SK-N-SH (cell line): ENCODE measurements around the gene ABCC3. TPM values are rescaled to one million over a fixed set of nuclear protein-coding genes. Genes with fewer than 3 reads are reported as not detected.

Experiments
- CTCF ChIA-PET: fragments of 300-600, 350-600 bp; formaldehyde crosslinking; extraction: SDS; loops from one replicate; lab custom pipeline; 2021; lab: Yijun Ruan, JAX
- POLR2A ChIA-PET: fragments of 350-600 bp; sonication (Branson Sonifier 250); formaldehyde crosslinking; extraction: SDS; loops from one replicate; lab custom pipeline; 2020; ENCODE audit warnings: antibody characterized with exemption, inconsistent platforms; lab: Yijun Ruan, JAX
- DNase-seq: peaks from one replicate; pipeline ENCODE4 v3.0.0; 2012
- H2AFZ ChIP-seq: fragments of 200-600 bp; sonication (generic); 2 replicates; pipeline ENCODE4 v1.8.1; 2016; ENCODE audit warnings: antibody characterized with exemption, mild to moderate bottlenecking, low read depth
- H3F3A ChIP-seq: fragments of 200-600 bp; sonication (generic); replicated peaks from 2 replicates; pipeline ENCODE3; 2016; ENCODE audit warnings: antibody characterized with exemption, mild to moderate bottlenecking; ENCODE audit not compliant: insufficient read depth
- H3K27ac ChIP-seq, 2 experiments: fragments of 200-500 bp in 1 of 2; fragments of 200-600 bp in 1 of 2; sonication (Bioruptor generic) in 1 of 2; sonication (generic), shearing (Covaris generic) in 1 of 2; 2 replicates each; pipeline versions ENCODE4 v1.5.1 to v1.6.1; 2014 to 2016; ENCODE audit warnings: low read depth in 2 of 2, inconsistent platforms in 1 of 2, low read length in 1 of 2, mild to moderate bottlenecking in 1 of 2, mixed read lengths in 1 of 2
- H3K27me3 ChIP-seq: fragments of 200-600 bp; sonication (generic), shearing (Covaris generic); 2 replicates; pipeline ENCODE4 v1.6.1; 2016; ENCODE audit warnings: mixed run types; ENCODE audit not compliant: insufficient read depth
- H3K36me3 ChIP-seq, 2 experiments: fragments of 200-500 bp in 1 of 2; fragments of 200-600 bp in 1 of 2; sonication (Bioruptor generic) in 1 of 2; sonication (generic) in 1 of 2; replicated peaks in 1 of 2; 2 replicates each; pipeline versions ENCODE3 to v1.5.1; 2014 to 2016; ENCODE audit warnings: low read length in 1 of 2, mild to moderate bottlenecking in 1 of 2; ENCODE audit not compliant: insufficient read depth in 2 of 2, control insufficient read depth in 1 of 2
- H3K4me1 ChIP-seq, 2 experiments: fragments of 200-500 bp in 1 of 2; fragments of 200-600 bp in 1 of 2; sonication (Bioruptor generic) in 1 of 2; sonication (generic), shearing (Covaris generic) in 1 of 2; 2 replicates each; pipeline versions ENCODE4 v1.5.1 to v1.6.1; 2014 to 2016; ENCODE audit warnings: low read depth in 1 of 2, low read length in 1 of 2, mixed run types in 1 of 2; ENCODE audit not compliant: insufficient read depth in 2 of 2, control insufficient read depth in 1 of 2
- H3K4me2 ChIP-seq: fragments of 200-600 bp; sonication (generic), shearing (Covaris generic); 2 replicates; pipeline ENCODE4 v1.6.1; 2017; ENCODE audit warnings: mixed run types
- H3K4me3 ChIP-seq, 2 experiments: fragments of 200-500 bp in 1 of 2; fragments of 200-600 bp in 1 of 2; sonication (Bioruptor generic) in 1 of 2; sonication (generic), shearing (Covaris generic) in 1 of 2; 2 replicates each; pipeline versions ENCODE4 v1.5.1 to v1.8.1; 2014 to 2016; ENCODE audit warnings: low read depth in 2 of 2, inconsistent platforms in 1 of 2, low read length in 1 of 2, mild to moderate bottlenecking in 1 of 2, mixed read lengths in 1 of 2, moderate library complexity in 1 of 2
- H3K79me2 ChIP-seq: fragments of 200-600 bp; sonication (generic); 2 replicates; pipeline ENCODE4 v1.8.1; 2017; ENCODE audit warnings: mild to moderate bottlenecking; ENCODE audit not compliant: insufficient read depth
- H3K9ac ChIP-seq: fragments of 200-600 bp; sonication (generic); 2 replicates; pipeline ENCODE4 v1.6.1; 2017; ENCODE audit warnings: mixed run types
- H3K9me2 ChIP-seq: fragments of 200-600 bp; sonication (generic); 2 replicates; pipeline ENCODE4 v1.6.1; 2017; ENCODE audit warnings: mixed run types
- H3K9me3 ChIP-seq: fragments of 200-600 bp; sonication (generic); 2 replicates; pipeline ENCODE4 v1.6.1; 2017; ENCODE audit warnings: mixed run types, mild to moderate bottlenecking, moderate library complexity
- H4K20me1 ChIP-seq: fragments of 200-600 bp; sonication (generic); 2 replicates; pipeline ENCODE4 v1.6.1; 2017; ENCODE audit warnings: mild to moderate bottlenecking, mixed run types; ENCODE audit not compliant: insufficient read depth
- ELF1 ChIP-seq: IDR thresholded peaks from 2 replicates; pipeline ENCODE4 v1.4.0; 2012
- EP300 ChIP-seq, 2 experiments: IDR thresholded peaks; 2 replicates each; pipeline versions ENCODE4 v1.4.0 to v1.6.1; 2012; ENCODE audit warnings: borderline replicate concordance in 1 of 2, low read depth in 1 of 2, low read length in 1 of 2
- EZH2phosphoT487 ChIP-seq: fragments of 200-600 bp; sonication (generic); IDR thresholded peaks from 2 replicates; pipeline ENCODE4 v1.6.1; 2017; ENCODE audit warnings: low read depth, mixed run types, mild to moderate bottlenecking, antibody characterized with exemption, moderate library complexity, borderline replicate concordance
- FOSL2 ChIP-seq: IDR thresholded peaks from 2 replicates; pipeline ENCODE4 v1.4.0; 2012; ENCODE audit warnings: low read depth, mild to moderate bottlenecking, moderate library complexity, borderline replicate concordance
- GABPA ChIP-seq: IDR thresholded peaks from 2 replicates; pipeline ENCODE4 v1.4.0; 2012; ENCODE audit warnings: low read depth, mild to moderate bottlenecking
- GATA2 ChIP-seq: sonication (generic); formaldehyde crosslinking; IDR thresholded peaks from 2 replicates; pipeline ENCODE4 v1.5.0; 2020; ENCODE audit warnings: mild to moderate bottlenecking, missing genetic modification reagents
- JUND ChIP-seq: IDR thresholded peaks from 2 replicates; pipeline ENCODE4 v1.4.0; 2012
- MEF2A ChIP-seq: IDR thresholded peaks from 2 replicates; pipeline ENCODE4 v1.4.0; 2012; ENCODE audit warnings: low read depth, borderline replicate concordance
- RXRA ChIP-seq: IDR thresholded peaks from 2 replicates; pipeline ENCODE4 v1.4.0; 2012; ENCODE audit warnings: low read depth, mild to moderate bottlenecking, borderline replicate concordance
- SIN3A ChIP-seq: IDR thresholded peaks from 2 replicates; pipeline ENCODE4 v1.6.1; 2012; ENCODE audit warnings: low read depth, mild to moderate bottlenecking, low read length, moderate library complexity, borderline replicate concordance
- SMC3 ChIP-seq: IDR thresholded peaks from 2 replicates; pipeline ENCODE4 v1.6.1; 2012; ENCODE audit warnings: low read depth, low read length, improper control_type of control experiment
- TEAD4 ChIP-seq: IDR thresholded peaks from 2 replicates; pipeline ENCODE4 v1.4.0; 2012; ENCODE audit warnings: mild to moderate bottlenecking, borderline replicate concordance; ENCODE audit not compliant: insufficient read depth
- YY1 ChIP-seq: IDR thresholded peaks from 2 replicates; pipeline ENCODE4 v1.4.0; 2012; ENCODE audit warnings: low read depth, mild to moderate bottlenecking
- WGBS: methylation state at CpG from one replicate; pipeline ENCODE4 v1.1.6; 2017; ENCODE audit warnings: low lambda C conversion rate; 5-methylcytosine and 5-hydroxymethylcytosine counted together
- polyA plus RNA-seq, 3 experiments: library from polyadenylated mRNA; depleted of rRNA; stranded (reverse); fragments of >200 nt; gene quantifications; 2 replicates each; pipeline ENCODE4 v1.2.3, GENCODE V29; 2012
- TF ChIP-seq, protein P1 (sequence below): IDR thresholded peaks from 2 replicates; pipeline ENCODE4 v1.4.0; 2012; ENCODE audit warnings: low read depth
- TF ChIP-seq, protein P2 (sequence below): IDR thresholded peaks from 2 replicates; pipeline ENCODE4 v1.4.0; 2012; ENCODE audit warnings: low read depth, borderline replicate concordance

Gene ABCC3
- polyA plus RNA-seq, 1 of the 3 experiments (the other 2 are of a cell fraction) = 185 TPM

DNA sequence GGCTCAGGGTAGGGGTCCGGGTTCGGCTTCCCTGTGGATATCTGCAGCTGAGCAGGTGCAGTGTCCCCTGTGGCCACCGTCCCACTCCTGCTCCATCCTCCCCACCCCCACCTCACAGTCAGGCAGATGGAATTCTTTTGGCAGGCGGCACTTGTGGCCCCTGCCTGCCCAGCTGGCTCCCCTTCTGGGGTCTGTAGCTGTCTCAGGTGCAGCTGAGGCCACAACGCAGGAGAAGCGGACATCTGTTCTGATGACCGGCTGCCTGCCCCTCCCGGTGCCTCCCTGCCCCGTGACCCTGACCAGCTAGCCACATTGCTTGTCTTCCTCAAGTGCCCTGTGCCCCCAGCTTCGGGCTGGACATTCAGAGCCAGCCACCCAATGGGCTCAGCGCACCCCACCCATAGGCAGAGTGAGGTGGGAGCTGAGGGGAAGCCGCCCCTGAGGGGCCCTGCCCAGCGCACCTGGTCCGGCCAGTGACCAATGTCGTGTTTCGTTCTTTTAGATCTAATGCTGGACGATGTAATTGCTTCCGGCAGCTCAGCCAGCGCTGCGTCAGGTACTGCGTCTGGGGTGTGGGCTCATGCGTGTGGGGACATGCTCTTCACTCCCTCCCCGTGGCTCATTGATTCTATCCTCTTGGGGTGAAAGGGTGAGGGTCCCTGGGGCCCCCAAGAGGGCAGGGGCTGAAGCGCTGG lies 25.2 kb upstream of the ABCC3 start:
- Histone ChIP-seq H3K4me1 (peaks cover 7 to 50% of the 10 kb centered on the region in 2 experiments), H2AFZ (no peak overlapping the region), H3K9ac (no peak overlapping the region), H3K79me2 (no peaks in the 10 kb centered on the region), H3K36me3 (no peaks in the 10 kb centered on the region), H4K20me1 (no peaks in the 10 kb centered on the region), H3K27ac (no peak overlapping the region), H3K4me3 (no peak overlapping the region), H3K4me2 (no peak overlapping the region), H3F3A (no peaks in the 10 kb centered on the region), H3K27me3 (no peaks in the 10 kb centered on the region), H3K9me3 (no peaks in the 10 kb centered on the region), H3K9me2 (no peaks in the 10 kb centered on the region)
- 86% methylated on average over 15 of the region's 24 CpGs for WGBS
- DNase-seq = no peak
- CTCF ChIA-PET = interaction anchor here (1.0 to 22.2 kb wide), 9 partner anchors 10 to 86 kb away, joined by 3 to 402 read pairs (median 5); partner anchors contain the start of genes ABCC3 and CACNA1G
- POLR2A ChIA-PET = no interaction called here
- TF ChIP-seq, protein P1, sequence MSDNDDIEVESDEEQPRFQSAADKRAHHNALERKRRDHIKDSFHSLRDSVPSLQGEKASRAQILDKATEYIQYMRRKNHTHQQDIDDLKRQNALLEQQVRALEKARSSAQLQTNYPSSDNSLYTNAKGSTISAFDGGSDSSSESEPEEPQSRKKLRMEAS = no peak
- no peak for TF ChIP-seq TEAD4
- TF ChIP-seq GABPA = no peak
- TF ChIP-seq YY1 = no peak
- no peak for TF ChIP-seq EP300 (IDR thresholded peaks at IDR 0.05; ENCODE audit: borderline replicate concordance in 1 of 2, low read depth in 1 of 2, low read length in 1 of 2)
- TF ChIP-seq SMC3 = no peak

DNA sequence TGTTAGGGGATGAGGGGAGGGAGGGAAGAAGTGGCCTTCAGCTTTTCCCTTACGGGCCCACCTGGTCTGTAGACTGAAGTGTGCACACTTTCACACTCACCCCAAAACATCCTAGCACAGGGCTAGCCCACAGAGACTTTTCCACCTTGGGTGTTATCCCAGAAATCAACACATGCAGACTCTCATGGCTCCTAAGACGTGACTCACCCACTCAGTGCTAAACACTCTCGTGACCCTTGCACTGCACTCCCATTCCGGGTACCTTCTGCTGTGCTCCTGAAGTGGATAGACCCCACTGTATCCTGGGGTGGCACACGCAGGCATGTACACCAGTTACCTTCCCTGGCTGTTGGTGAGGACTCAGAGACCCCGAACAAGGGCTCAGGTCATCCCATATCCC lies 23.0 kb upstream of the ABCC3 start:
- POLR2A ChIA-PET = no interaction called here
- no peak overlapping the region for H3K9ac ChIP-seq
- no peak overlapping the region for H2AFZ ChIP-seq
- H4K20me1 ChIP-seq = no peaks in the 10 kb centered on the region
- H3K4me2 ChIP-seq = no peak overlapping the region
- no peaks in the 10 kb centered on the region for H3K27me3 ChIP-seq
- no peaks in the 10 kb centered on the region for H3K79me2 ChIP-seq
- H3K9me3 ChIP-seq = no peaks in the 10 kb centered on the region
- DNase-seq = no peak
- H3F3A ChIP-seq = no peaks in the 10 kb centered on the region
- H3K4me1 ChIP-seq = peaks cover 0 to 40% of the 10 kb centered on the region in 2 experiments; a peak in 1 of 4 replicates
- TF ChIP-seq EP300 (IDR thresholded peaks at IDR 0.05; ENCODE audit: borderline replicate concordance in 1 of 2, low read depth in 1 of 2, low read length in 1 of 2) = no peak
- TF ChIP-seq, all 33 proteins: peak for 0
- H3K36me3 ChIP-seq = no peaks in the 10 kb centered on the region
- CTCF ChIA-PET = interaction anchor here (0.9 to 22.2 kb wide), 4 partner anchors 14 to 84 kb away, joined by 3 to 402 read pairs (median 16); partner anchors contain the start of gene ABCC3
- H3K9me2 ChIP-seq = no peaks in the 10 kb centered on the region
- WGBS = 83% methylated on average over 6 of the region's 6 CpGs
- H3K4me3 ChIP-seq = no peak overlapping the region
- no peak overlapping the region for H3K27ac ChIP-seq

DNA sequence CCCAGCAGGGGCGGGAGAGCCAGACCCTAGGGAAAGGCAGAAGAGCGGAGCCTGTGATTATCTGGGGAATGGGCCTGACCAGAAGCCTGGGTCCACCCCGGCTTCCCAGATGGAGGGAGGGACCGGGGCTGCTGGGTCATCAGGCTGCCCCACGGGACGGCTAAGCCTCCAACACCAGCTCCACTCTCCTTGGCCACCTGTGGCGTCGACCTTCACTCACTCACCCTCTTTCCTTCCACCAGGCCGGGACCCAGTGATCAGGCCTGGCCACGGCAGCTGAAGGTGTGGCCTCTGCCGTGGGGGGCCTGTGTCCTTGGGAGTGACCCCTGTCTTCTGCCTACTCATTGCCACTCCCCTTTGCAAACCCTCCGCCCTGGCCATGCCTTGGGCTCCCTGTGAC lies 22.4 kb upstream of the ABCC3 start:
- no peaks in the 10 kb centered on the region for H4K20me1 ChIP-seq
- TF ChIP-seq FOSL2 (no peak), SMC3 (no peak), MEF2A (no peak), JUND (no peak), EZH2phosphoT487 (no peak), GATA2 (CRISPR knock-in tag) (no peak), SIN3A (no peak), ELF1 (no peak), RXRA (no peak)
- TF ChIP-seq, protein P2, sequence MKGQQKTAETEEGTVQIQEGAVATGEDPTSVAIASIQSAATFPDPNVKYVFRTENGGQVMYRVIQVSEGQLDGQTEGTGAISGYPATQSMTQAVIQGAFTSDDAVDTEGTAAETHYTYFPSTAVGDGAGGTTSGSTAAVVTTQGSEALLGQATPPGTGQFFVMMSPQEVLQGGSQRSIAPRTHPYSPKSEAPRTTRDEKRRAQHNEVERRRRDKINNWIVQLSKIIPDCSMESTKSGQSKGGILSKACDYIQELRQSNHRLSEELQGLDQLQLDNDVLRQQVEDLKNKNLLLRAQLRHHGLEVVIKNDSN = no peak
- ChIA-PET CTCF (interaction anchor here (0.9 to 22.2 kb wide), 7 partner anchors 9 to 66 kb away, joined by 3 to 402 read pairs (median 3); partner anchors contain the start of genes ABCC3 and SPATA20), POLR2A (no interaction called here)
- H3F3A ChIP-seq = no peaks in the 10 kb centered on the region
- no peak overlapping the region for H3K4me2 ChIP-seq
- H3K9me2 ChIP-seq = no peaks in the 10 kb centered on the region
- H3K36me3 ChIP-seq = no peaks in the 10 kb centered on the region
- DNase-seq = no peak
- H3K4me1 ChIP-seq = peaks cover 0 to 37% of the 10 kb centered on the region in 2 experiments; a peak in 1 of 4 replicates
- H3K79me2 ChIP-seq = no peaks in the 10 kb centered on the region
- no peak overlapping the region for H2AFZ ChIP-seq
- WGBS = 87% methylated on average over 12 of the region's 12 CpGs
- H3K9me3 ChIP-seq = no peaks in the 10 kb centered on the region
- H3K4me3 ChIP-seq = no peak overlapping the region
- H3K9ac ChIP-seq = no peak overlapping the region
- H3K27ac ChIP-seq = no peak overlapping the region
- no peaks in the 10 kb centered on the region for H3K27me3 ChIP-seq
